ENCODE data around the gene MIOS.
"Not testable (repeated sequence)": the region's sequence is repeated elsewhere in the genome, so short reads cannot be mapped to it uniquely, and the experiment has no call there.

The MIOS gene

DNA sequence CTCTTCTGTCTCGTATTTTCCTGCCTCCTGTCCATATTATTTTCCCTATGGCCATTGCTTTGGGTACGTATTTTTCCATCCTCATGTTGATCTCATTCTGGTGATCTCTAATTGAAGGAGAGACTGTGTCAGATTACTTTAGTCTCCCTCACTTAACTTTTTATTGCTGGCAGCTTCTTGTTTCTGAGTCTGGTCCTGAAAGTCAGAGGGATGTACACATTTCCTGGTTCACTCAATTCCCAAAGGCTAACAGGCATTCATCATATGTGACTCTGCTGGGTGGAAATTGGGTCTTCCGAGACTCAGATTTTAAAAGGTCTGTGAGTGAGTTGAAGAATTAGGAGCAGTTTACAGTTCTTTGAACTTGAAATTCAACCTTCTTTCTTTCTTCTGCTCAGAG is 84.8 kb downstream of the MIOS start:
- DNase-seq: no peak

DNA sequence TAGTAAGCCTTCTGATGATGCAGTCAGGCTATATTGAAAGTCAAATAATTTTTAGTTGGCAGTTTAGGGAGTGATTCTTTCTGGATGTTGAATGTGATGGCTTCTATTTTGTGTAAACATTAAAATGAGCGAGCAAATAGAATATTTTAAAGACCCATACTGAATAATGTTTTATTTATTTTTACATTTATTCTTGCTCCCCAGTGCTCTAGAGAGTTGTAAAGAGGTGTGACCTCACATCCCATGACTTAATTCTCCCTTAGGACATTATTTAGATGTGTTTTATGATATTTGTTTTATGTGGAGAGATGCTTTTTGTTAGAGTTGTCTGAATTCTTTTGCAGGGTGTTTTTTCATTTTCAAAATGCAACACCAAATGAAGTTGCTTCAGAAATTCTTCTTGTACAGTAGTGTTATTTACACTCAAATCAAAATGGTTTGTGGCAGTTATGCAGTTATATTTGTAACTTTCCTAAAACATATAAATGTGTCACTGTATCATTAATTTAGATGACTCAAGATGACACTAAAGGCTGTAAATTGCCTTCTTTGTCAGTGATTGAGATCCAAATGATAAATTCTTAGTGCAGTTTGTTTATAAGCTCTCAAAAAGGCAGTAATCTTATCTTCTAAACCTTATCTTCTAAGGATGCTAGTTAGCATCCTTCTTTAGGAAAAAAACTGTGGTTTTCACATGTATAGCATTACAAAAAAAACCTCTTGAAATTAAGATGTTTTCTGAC is 86.3 kb downstream of the MIOS start:
- DNase-seq: no peak

DNA sequence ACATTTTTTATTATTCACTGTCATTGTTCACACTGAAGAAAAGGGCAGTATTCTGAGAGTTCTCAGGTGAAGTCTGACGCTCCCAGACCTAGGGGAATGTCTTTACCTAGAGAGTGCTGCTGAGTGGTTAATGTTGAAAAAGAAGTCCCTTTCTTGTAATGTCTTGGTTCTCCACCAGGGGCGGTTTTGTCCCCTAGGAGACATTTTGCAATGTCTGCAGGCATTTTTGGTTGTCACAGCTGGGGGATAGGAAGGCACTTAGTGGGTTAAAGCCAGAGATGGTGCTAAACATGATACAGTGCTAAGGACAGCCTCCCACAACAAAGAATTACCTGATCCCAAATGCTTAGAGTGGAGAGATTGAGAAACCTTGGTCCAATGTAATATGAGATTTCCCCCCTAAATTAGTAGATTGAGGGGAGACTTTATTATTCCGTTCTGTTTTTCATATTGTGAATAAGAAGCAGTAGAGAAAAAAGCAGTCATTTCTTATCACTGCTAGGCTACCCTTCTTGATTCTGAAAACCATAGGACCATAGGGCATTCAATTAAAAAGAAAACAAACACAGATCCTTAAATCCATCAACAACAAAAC is 87.0 kb downstream of the MIOS start:
- no peak for DNase-seq

DNA sequence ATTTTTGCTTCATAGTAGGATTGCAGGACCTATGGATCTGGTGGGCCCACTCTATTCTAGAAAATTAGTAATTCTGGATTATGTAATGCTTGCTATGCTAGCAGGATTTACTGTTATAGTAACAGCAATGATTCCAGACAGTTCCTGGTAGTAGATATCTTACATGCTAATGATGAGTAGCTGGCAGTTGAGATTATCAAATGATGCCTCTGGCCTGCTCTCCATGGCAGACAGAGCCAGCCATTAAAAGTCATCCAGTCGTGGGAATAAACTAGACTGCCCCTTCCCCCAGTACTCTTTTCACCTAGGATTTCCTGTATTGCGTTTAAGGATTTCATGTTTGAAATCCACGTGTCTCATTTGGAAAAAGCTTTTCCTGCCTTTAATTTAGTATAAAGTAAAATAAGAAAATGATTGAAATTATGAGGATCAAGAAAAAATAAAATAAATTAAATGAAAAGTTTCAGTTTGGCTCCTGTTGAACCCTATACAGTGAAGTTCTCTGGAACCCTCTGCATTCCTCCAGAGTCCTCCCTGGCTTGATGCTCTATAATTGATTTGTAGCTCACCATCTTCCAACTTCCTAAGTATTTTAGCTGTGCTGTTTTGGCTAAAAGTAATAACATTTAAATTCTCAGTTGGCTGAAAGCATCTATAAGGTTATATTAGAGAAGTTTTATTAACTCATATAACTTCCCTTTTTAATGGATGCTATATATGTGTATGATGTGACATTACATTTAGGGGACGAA is 88.5 kb downstream of the MIOS start:
- DNase-seq: no peak

DNA sequence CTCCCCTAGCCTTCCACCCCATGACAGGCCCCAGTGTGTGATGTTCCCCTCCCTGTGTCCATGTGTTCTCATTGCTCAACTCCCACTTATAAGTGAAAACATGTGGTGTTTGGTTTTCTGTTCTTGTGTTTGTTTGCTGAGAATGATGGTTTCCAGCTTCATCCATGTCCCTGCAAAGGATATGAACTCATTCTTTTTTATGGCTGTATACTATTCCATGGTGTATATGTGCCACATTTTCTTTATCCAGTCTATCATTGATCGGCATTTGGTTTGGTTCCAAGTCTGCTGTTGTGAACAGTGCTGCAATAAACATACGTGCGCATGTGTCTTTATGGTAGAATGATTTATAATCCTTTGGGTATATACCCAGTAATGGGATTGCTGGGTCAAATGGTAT is 89.8 kb downstream of the MIOS start:
- DNase-seq: not testable (repeated sequence)

Data from midbrain (tissue), 1 donor.